ENCODE measurements around the gene SNRNP40.

- TF ChIP-seq POLR2A (IDR thresholded peaks at IDR 0.05; ENCODE audit: insufficient read depth in 1 of 2, low read depth in 2 of 2, low read length in 2 of 2) (no peak), HNRNPLL (IDR thresholded peaks at IDR 0.05; ENCODE audit: low read depth, low read length, poor library complexity, severe bottlenecking) (no peak), YY1 (IDR thresholded peaks at IDR 0.05; ENCODE audit: insufficient read depth, insufficient replicate concordance, low read depth, low read length) (no peak), RFX1 (IDR thresholded peaks at IDR 0.05) (no peak), CTCF (CRISPR knock-in tag; IDR thresholded peaks at IDR 0.05) (no peak), THAP7 (CRISPR knock-in tag; IDR thresholded peaks at IDR 0.05) (no peak), MYNN (CRISPR knock-in tag; IDR thresholded peaks at IDR 0.05; ENCODE audit: low read depth) (no peak), CREB1 (IDR thresholded peaks at IDR 0.05) (no peak), CREB1 (CRISPR knock-in tag; IDR thresholded peaks at IDR 0.05) (no peak), CEBPB (IDR thresholded peaks at IDR 0.05; ENCODE audit: borderline replicate concordance, low read depth, low read length) (no peak)
Measured at GRCh38 chr1:31228986-31229385, 67.6 kb downstream of the SNRNP40 start.

Measured in HepG2 (cell line).